ENCODE measurements around the gene NRG3.
"Not testable (repeated sequence)": the region's sequence is repeated elsewhere in the genome, so short reads cannot be mapped to it uniquely, and the experiment has no call there.

NRG3 gene

GRCh38 chr10:82625512-82626189, 750.7 kb downstream of the NRG3 start:
- DNase-seq, result no peak

GRCh38 chr10:82628373-82628772, 753.4 kb downstream of the NRG3 start:
- DNase-seq, result peak; percentile 54

- DNase-seq, result no peak
Observed at GRCh38 chr10:82643076-82643475, 768.1 kb downstream of the NRG3 start.

- no peak for DNase-seq
Observed at GRCh38 chr10:82643601-82644000, 768.6 kb downstream of the NRG3 start.

- DNase-seq, result no peak
Observed at GRCh38 chr10:82645221-82645620, 770.2 kb downstream of the NRG3 start.

- no peak for DNase-seq
Observed at GRCh38 chr10:82653244-82654155, 778.5 kb downstream of the NRG3 start.

GRCh38 chr10:82660205-82660604, 785.2 kb downstream of the NRG3 start:
- no peak for DNase-seq

GRCh38 chr10:82660986-82661385, 786.0 kb downstream of the NRG3 start:
- peak; percentile 63 for DNase-seq

- peak; percentile 13 for DNase-seq
Observed at GRCh38 chr10:82661701-82662100, 786.7 kb downstream of the NRG3 start.

GRCh38 chr10:82668221-82668895, 793.4 kb downstream of the NRG3 start:
- DNase-seq, result no peak

GRCh38 chr10:82674036-82674435, 799.0 kb downstream of the NRG3 start:
- no peak for DNase-seq

- DNase-seq, result not testable (repeated sequence)
Observed at GRCh38 chr10:82677932-82678331, 802.9 kb downstream of the NRG3 start.

- DNase-seq, result not testable (repeated sequence)
Observed at GRCh38 chr10:82678451-82678850, 803.5 kb downstream of the NRG3 start.

- DNase-seq, result no peak
Observed at GRCh38 chr10:82680608-82681007, 805.6 kb downstream of the NRG3 start.

GRCh38 chr10:82683945-82684344, 809.0 kb downstream of the NRG3 start:
- no peak for DNase-seq

- no peak for DNase-seq
Observed at GRCh38 chr10:82685087-82685486, 810.1 kb downstream of the NRG3 start.

- no peak for DNase-seq
Observed at GRCh38 chr10:82691211-82691610, 816.2 kb downstream of the NRG3 start.

- DNase-seq, result no peak
Observed at GRCh38 chr10:82692458-82692857, 817.5 kb downstream of the NRG3 start.

GRCh38 chr10:82721831-82722230, 846.8 kb downstream of the NRG3 start:
- DNase-seq, result no peak

GRCh38 chr10:82722273-82722672, 847.3 kb downstream of the NRG3 start:
- no peak for DNase-seq

- no peak for DNase-seq
Observed at GRCh38 chr10:82736305-82736704, 861.3 kb downstream of the NRG3 start.

GRCh38 chr10:82737549-82737948, 862.6 kb downstream of the NRG3 start:
- no peak for DNase-seq

- DNase-seq, result no peak
Observed at GRCh38 chr10:82738592-82738991, 863.6 kb downstream of the NRG3 start.

GRCh38 chr10:82742478-82742877, 867.5 kb downstream of the NRG3 start:
- no peak for DNase-seq
